ENCODE results near the gene MTRFR. TPM values are rescaled to one million over a fixed set of nuclear protein-coding genes. Genes with fewer than 3 reads are reported as not detected.

Gene MTRFR
- total and polyA plus RNA-seq, 7 donors = 7.8 to 19.1 (median 12.7) TPM

DNA sequence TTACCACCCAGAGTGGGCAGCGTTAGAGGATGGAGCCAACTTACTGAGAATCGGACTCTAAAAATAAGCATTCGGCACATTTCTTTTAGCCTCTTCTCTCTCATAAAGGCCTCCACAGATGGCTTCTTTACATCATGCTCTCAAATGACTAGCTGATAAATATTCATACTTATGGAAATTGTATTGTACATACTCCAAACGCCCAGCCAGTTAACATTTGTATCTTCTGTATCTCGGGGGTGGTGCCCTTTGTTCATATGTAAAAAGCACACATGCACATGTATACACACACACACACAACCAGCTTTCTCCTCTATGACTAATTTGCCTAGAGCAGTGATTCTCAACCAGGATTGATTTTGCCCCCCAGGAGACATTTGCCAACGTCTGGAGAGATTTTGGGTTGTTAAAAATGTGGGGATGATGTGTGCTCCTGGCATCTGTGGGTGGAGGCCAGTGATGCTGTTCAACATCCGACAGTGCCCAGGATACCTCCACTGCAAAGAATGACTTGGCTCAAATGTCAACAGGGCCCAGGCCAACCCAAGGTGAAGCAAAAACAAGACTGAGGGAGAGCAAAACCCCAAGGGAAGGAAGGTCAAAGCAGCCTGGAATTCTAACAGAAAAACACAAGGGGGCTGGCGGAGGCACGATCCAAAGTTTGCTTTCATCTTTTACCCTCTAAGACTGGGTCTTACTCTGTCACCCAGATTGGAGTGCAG, 53.6 kb downstream of the MTRFR start:
- H3K36me3 ChIP-seq = peaks cover 0 to 13% (median 2%) of the 10 kb centered on the region in 4 donors
- intact Hi-C loops (cut with DNase I) = no loop called here
- 68 to 81% methylated on average over 9 of the region's 9 CpGs for WGBS, 2 donors

DNA sequence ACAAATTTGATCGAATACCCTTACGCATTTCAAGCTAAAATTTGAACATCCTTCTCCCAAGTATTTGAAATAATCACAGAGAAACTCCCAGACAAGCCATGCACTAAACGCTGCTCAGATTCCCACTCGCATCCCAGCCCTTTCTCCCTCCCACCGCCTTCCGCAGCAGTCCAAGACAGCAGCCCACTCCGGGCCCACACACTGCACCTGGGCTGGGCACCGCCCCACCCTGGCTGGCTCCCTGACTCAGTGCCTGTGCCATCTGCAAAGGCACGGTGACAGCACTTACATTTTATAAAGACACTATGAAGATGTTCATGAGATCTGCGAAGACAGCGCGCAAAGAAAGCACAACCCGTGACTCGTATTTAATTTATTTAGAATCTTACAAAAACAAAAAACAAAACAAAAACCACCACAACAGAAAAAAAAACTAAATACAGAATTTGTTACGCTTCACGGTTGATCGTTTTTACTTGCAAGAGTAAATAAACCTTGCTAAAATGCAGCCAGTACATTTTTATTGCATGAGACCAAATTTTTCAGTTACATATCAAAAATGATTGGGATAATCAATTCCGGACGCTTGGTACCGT, 55.6 kb downstream of the MTRFR start:
- intact Hi-C loops (cut with DNase I) = no loop called here
- H3K4me3 ChIP-seq = no peak overlapping the region
- H3K27me3 ChIP-seq = no peaks in the 10 kb centered on the region
- DNase-seq = no peak
- peaks cover 0 to 33% (median 14%) of the 10 kb centered on the region in 4 donors for H3K36me3 ChIP-seq
- WGBS, 2 donors = 94 to 95% methylated on average over 20 of the region's 20 CpGs
- H3K9me3 ChIP-seq = no peaks in the 10 kb centered on the region
- no peak overlapping the region for H3K27ac ChIP-seq
- TF ChIP-seq EP300 (IDR thresholded peaks at IDR 0.05) (no peak), POLR2A (IDR thresholded peaks at IDR 0.05) (no peak)
- H3K4me1 ChIP-seq = no peaks in the 10 kb centered on the region

More for the DNA sequence above, 53.6 kb downstream of the MTRFR start:
- Histone ChIP-seq H3K9me3 (no peaks in the 10 kb centered on the region), H3K27ac (no peak overlapping the region), H3K4me3 (no peak overlapping the region), H3K4me1 (no peaks in the 10 kb centered on the region), H3K27me3 (no peaks in the 10 kb centered on the region)
- TF ChIP-seq, protein P1, sequence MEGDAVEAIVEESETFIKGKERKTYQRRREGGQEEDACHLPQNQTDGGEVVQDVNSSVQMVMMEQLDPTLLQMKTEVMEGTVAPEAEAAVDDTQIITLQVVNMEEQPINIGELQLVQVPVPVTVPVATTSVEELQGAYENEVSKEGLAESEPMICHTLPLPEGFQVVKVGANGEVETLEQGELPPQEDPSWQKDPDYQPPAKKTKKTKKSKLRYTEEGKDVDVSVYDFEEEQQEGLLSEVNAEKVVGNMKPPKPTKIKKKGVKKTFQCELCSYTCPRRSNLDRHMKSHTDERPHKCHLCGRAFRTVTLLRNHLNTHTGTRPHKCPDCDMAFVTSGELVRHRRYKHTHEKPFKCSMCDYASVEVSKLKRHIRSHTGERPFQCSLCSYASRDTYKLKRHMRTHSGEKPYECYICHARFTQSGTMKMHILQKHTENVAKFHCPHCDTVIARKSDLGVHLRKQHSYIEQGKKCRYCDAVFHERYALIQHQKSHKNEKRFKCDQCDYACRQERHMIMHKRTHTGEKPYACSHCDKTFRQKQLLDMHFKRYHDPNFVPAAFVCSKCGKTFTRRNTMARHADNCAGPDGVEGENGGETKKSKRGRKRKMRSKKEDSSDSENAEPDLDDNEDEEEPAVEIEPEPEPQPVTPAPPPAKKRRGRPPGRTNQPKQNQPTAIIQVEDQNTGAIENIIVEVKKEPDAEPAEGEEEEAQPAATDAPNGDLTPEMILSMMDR (IDR thresholded peaks at IDR 0.05) = no peak
- TF ChIP-seq EP300 (IDR thresholded peaks at IDR 0.05) (no peak), POLR2AphosphoS5 (IDR thresholded peaks at IDR 0.05) (no peak), POLR2A (IDR thresholded peaks at IDR 0.05) (no peak)
- no peak for DNase-seq

DNA sequence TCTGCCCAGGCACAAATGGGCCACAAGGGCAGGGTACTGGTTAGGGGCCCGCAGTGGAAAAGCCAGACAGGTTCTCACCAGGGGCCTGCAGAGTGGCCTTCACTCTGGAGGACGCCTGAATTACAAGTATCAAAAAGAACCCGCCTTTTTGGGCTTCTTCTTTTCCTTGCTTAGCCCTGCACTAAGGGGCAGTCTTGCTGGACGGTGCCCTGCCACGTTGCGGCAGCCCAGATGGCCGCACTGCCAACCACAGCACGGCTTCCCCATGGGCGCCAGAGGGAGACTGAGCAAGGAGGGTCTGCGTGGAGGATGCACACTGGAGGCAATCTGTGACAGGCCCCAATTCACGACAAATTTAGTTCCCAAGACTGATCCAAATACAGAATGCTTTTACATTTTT, 56.7 kb downstream of the MTRFR start:
- intact Hi-C loops (cut with DNase I) = no loop called here
- Histone ChIP-seq H3K4me3 (no peak overlapping the region), H3K4me1 (no peaks in the 10 kb centered on the region), H3K9me3 (no peaks in the 10 kb centered on the region), H3K27ac (no peak overlapping the region), H3K27me3 (no peaks in the 10 kb centered on the region), H3K36me3 (peaks cover 0 to 44% (median 17%) of the 10 kb centered on the region in 4 donors)
- TF ChIP-seq POLR2AphosphoS5 (IDR thresholded peaks at IDR 0.05) (no peak), POLR2A (IDR thresholded peaks at IDR 0.05) (no peak), EP300 (IDR thresholded peaks at IDR 0.05) (no peak)
- TF ChIP-seq, protein P1 (IDR thresholded peaks at IDR 0.05) = no peak
- no peak for DNase-seq
- 96% methylated on average over 11 of the region's 11 CpGs for WGBS, 2 donors

DNA sequence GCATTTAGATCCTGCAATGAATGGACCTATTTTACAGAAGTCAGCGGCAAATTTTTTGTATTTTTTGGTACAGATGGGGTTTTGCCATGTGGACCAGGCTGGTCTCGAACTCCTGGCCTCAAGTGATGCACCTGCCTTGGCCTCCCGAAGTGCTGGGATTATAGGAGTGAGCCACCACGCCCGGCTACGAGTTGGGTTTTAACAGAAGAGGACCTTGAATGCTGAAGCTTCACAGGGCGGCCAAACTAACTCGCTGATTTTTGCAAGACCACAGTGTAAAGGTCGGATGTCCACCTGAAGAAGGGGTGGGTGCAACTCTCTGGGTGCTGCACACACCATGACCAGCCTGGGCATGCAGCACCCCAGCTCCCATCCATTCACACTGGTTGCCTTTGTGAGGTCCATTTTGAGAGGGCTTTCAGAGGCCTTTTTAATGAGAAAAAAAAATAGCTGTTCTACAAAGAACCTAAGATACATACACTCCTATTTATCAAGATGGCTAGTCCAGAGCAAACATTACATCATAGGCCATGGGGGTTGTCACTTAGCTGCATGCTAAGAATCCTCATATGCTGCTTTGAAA, 60.0 kb downstream of the MTRFR start:
- Histone ChIP-seq H3K9me3 (no peaks in the 10 kb centered on the region), H3K36me3 (peaks cover 12 to 76% (median 37%) of the 10 kb centered on the region in 4 donors), H3K4me1 (no peaks in the 10 kb centered on the region), H3K4me3 (no peak overlapping the region), H3K27me3 (no peaks in the 10 kb centered on the region), H3K27ac (no peak overlapping the region)
- intact Hi-C loops (cut with DNase I) = no loop called here
- TF ChIP-seq, protein P1 (IDR thresholded peaks at IDR 0.05) = no peak
- TF ChIP-seq POLR2A (IDR thresholded peaks at IDR 0.05) (no peak), POLR2AphosphoS5 (IDR thresholded peaks at IDR 0.05) (no peak), EP300 (IDR thresholded peaks at IDR 0.05) (no peak)
- no peak for DNase-seq
- 90 to 94% methylated on average over 9 of the region's 9 CpGs for WGBS, 2 donors

DNA sequence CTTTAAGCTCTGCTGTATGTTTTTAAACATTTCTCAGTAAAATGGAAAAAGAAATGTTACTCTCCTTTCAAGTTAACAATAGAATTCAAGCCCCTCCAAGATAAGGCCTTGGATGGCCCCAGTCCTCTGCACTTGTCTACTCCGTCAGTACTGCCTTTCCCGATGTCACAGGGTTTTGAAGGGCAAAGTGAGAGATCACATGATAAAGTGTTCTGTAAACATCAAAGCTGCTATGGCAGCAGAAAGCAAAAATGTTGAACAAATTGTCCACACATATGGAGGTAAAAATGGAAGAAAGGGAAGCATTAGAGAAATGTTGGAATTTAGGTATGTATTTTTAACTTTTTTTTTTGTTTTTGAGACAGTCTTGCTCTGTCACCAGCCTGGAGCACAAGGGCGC, 71.9 kb downstream of the MTRFR start:
- H3K36me3 ChIP-seq = peaks cover 34 to 100% (median 58%) of the 10 kb centered on the region in 4 donors

More for the DNA sequence above, 71.9 kb downstream of the MTRFR start:
- no peaks in the 10 kb centered on the region for H3K27me3 ChIP-seq
- 70 to 86% methylated on average over 3 of the region's 3 CpGs for WGBS, 2 donors
- H3K9me3 ChIP-seq = no peaks in the 10 kb centered on the region
- H3K27ac ChIP-seq = no peak overlapping the region
- no peaks in the 10 kb centered on the region for H3K4me1 ChIP-seq
- DNase-seq = no peak
- intact Hi-C loops (cut with DNase I) = no loop called here
- no peak overlapping the region for H3K4me3 ChIP-seq
- TF ChIP-seq EP300 (IDR thresholded peaks at IDR 0.05) = no peak
- TF ChIP-seq POLR2A (IDR thresholded peaks at IDR 0.05) = no peak
